ENCODE measurements around the gene NAPB.
"Not testable (repeated sequence)": the region's sequence is repeated elsewhere in the genome, so short reads cannot be mapped to it uniquely, and the experiment has no call there.

The NAPB gene

GRCh38 chr20:23420943-23421931 is at the start of gene NAPB:
Gene NAPB, minus strand, starts transcription at chr20:23421488. Its CDS starts 86 bp downstream, at chr20:23421402.
- no peaks in the 10 kb centered on the region for H3K36me3 Mint-ChIP-seq
- peak within 1 kb of the TSS; percentile 88 for H3K4me3 Mint-ChIP-seq
- peak within 1 kb of the TSS; percentile 63 for H3K27ac Mint-ChIP-seq
- peaks cover 8% of the 10 kb centered on the region for H3K27me3 Mint-ChIP-seq
- peak; percentile 99 for ATAC-seq
- H3K9me3 Mint-ChIP-seq, result no peaks in the 10 kb centered on the region
- H3K4me1 Mint-ChIP-seq, result peaks cover 17% of the 10 kb centered on the region

GRCh38 chr20:23466961-23467360 is 45.7 kb upstream of the NAPB start:
- not testable (repeated sequence) for H3K4me1 Mint-ChIP-seq, H3K4me3 Mint-ChIP-seq, ATAC-seq, H3K27ac Mint-ChIP-seq, H3K36me3 Mint-ChIP-seq
- Mint-ChIP-seq H3K9me3 (peaks cover 11% of the 10 kb centered on the region), H3K27me3 (peaks cover 15% of the 10 kb centered on the region)

- no peaks in the 10 kb centered on the region for H3K36me3 Mint-ChIP-seq
- no peak overlapping the region for H3K27ac Mint-ChIP-seq
- no peaks in the 10 kb centered on the region for H3K4me1 Mint-ChIP-seq
- no peak overlapping the region for H3K4me3 Mint-ChIP-seq
- no peak for ATAC-seq
- H3K9me3 Mint-ChIP-seq, result peaks cover 4% of the 10 kb centered on the region
- H3K27me3 Mint-ChIP-seq, result peaks cover 47% of the 10 kb centered on the region
These were observed 39.9 kb upstream of the NAPB start for GRCh38 chr20:23461180-23461579.

GRCh38 chr20:23459461-23460150 is 38.3 kb upstream of the NAPB start:
- no peak for ATAC-seq
- Mint-ChIP-seq H3K27me3 (peaks cover 49% of the 10 kb centered on the region), H3K27ac (no peak overlapping the region), H3K9me3 (no peaks in the 10 kb centered on the region), H3K4me1 (no peaks in the 10 kb centered on the region), H3K36me3 (no peaks in the 10 kb centered on the region), H3K4me3 (no peak overlapping the region)

- Mint-ChIP-seq H3K27me3 (peaks cover 46% of the 10 kb centered on the region), H3K27ac (no peak overlapping the region), H3K4me1 (no peaks in the 10 kb centered on the region), H3K36me3 (no peaks in the 10 kb centered on the region), H3K9me3 (no peaks in the 10 kb centered on the region), H3K4me3 (no peak overlapping the region)
- no peak for ATAC-seq
These were observed 35.6 kb upstream of the NAPB start for GRCh38 chr20:23456873-23457272.

GRCh38 chr20:23456409-23456808 is 35.1 kb upstream of the NAPB start:
- peaks cover 41% of the 10 kb centered on the region for H3K27me3 Mint-ChIP-seq
- no peak overlapping the region for H3K4me3 Mint-ChIP-seq
- no peaks in the 10 kb centered on the region for H3K9me3 Mint-ChIP-seq
- no peaks in the 10 kb centered on the region for H3K4me1 Mint-ChIP-seq
- ATAC-seq, result no peak
- no peak overlapping the region for H3K27ac Mint-ChIP-seq
- no peaks in the 10 kb centered on the region for H3K36me3 Mint-ChIP-seq

- Mint-ChIP-seq H3K27me3 (peaks cover 45% of the 10 kb centered on the region), H3K36me3 (no peaks in the 10 kb centered on the region), H3K27ac (no peak overlapping the region), H3K4me1 (no peaks in the 10 kb centered on the region), H3K4me3 (no peak overlapping the region), H3K9me3 (no peaks in the 10 kb centered on the region)
- ATAC-seq, result no peak
These were observed 34.4 kb upstream of the NAPB start for GRCh38 chr20:23455639-23456038.

GRCh38 chr20:23454816-23455215 is 33.5 kb upstream of the NAPB start:
- no peak for ATAC-seq
- no peaks in the 10 kb centered on the region for H3K36me3 Mint-ChIP-seq
- H3K27ac Mint-ChIP-seq, result no peak overlapping the region

GRCh38 chr20:23453549-23454543 is 32.6 kb upstream of the NAPB start:
- no peak overlapping the region for H3K27ac Mint-ChIP-seq
- H3K27me3 Mint-ChIP-seq, result peaks cover 35% of the 10 kb centered on the region
- no peaks in the 10 kb centered on the region for H3K36me3 Mint-ChIP-seq
- no peak overlapping the region for H3K4me3 Mint-ChIP-seq
- no peaks in the 10 kb centered on the region for H3K4me1 Mint-ChIP-seq
- no peak for ATAC-seq
- H3K9me3 Mint-ChIP-seq, result no peaks in the 10 kb centered on the region

More at GRCh38 chr20:23454816-23455215, 33.5 kb upstream of the NAPB start:
- Mint-ChIP-seq H3K27me3 (peaks cover 44% of the 10 kb centered on the region), H3K9me3 (no peaks in the 10 kb centered on the region), H3K4me3 (no peak overlapping the region), H3K4me1 (no peaks in the 10 kb centered on the region)

- H3K36me3 Mint-ChIP-seq, result no peaks in the 10 kb centered on the region
- H3K27ac Mint-ChIP-seq, result no peak within 1 kb of the TSS
- H3K4me1 Mint-ChIP-seq, result no peaks in the 10 kb centered on the region
- no peak for ATAC-seq
- no peaks in the 10 kb centered on the region for H3K9me3 Mint-ChIP-seq
- H3K27me3 Mint-ChIP-seq, result peaks cover 32% of the 10 kb centered on the region
- no peak within 1 kb of the TSS for H3K4me3 Mint-ChIP-seq
These were observed 31.5 kb upstream of the NAPB start, which contains the start of gene CST11 for GRCh38 chr20:23452776-23453175. Gene CST11, minus strand, starts transcription at chr20:23452876. Its CDS starts 65 bp downstream, at chr20:23452811.

GRCh38 chr20:23451956-23452487 is 30.7 kb upstream of the NAPB start:
- Mint-ChIP-seq H3K4me1 (no peaks in the 10 kb centered on the region), H3K27ac (no peak overlapping the region), H3K27me3 (peaks cover 25% of the 10 kb centered on the region), H3K9me3 (no peaks in the 10 kb centered on the region), H3K4me3 (no peak overlapping the region), H3K36me3 (no peaks in the 10 kb centered on the region)
- ATAC-seq, result no peak

GRCh38 chr20:23450877-23451276 is 29.6 kb upstream of the NAPB start:
- H3K27ac Mint-ChIP-seq, result no peak overlapping the region

GRCh38 chr20:23449421-23449820 is 28.1 kb upstream of the NAPB start:
- Mint-ChIP-seq H3K27me3 (peaks cover 9% of the 10 kb centered on the region), H3K27ac (no peak overlapping the region), H3K4me3 (no peak overlapping the region), H3K9me3 (no peaks in the 10 kb centered on the region), H3K36me3 (no peaks in the 10 kb centered on the region), H3K4me1 (no peaks in the 10 kb centered on the region)
- no peak for ATAC-seq

More at GRCh38 chr20:23450877-23451276, 29.6 kb upstream of the NAPB start:
- Mint-ChIP-seq H3K9me3 (no peaks in the 10 kb centered on the region), H3K27me3 (peaks cover 13% of the 10 kb centered on the region), H3K4me1 (no peaks in the 10 kb centered on the region), H3K4me3 (no peak overlapping the region), H3K36me3 (no peaks in the 10 kb centered on the region)
- no peak for ATAC-seq

GRCh38 chr20:23448167-23448566 is 26.9 kb upstream of the NAPB start:
- ATAC-seq, result no peak
- H3K36me3 Mint-ChIP-seq, result no peaks in the 10 kb centered on the region
- peaks cover 9% of the 10 kb centered on the region for H3K27me3 Mint-ChIP-seq
- no peak overlapping the region for H3K27ac Mint-ChIP-seq
- no peaks in the 10 kb centered on the region for H3K4me1 Mint-ChIP-seq
- no peak overlapping the region for H3K4me3 Mint-ChIP-seq
- no peaks in the 10 kb centered on the region for H3K9me3 Mint-ChIP-seq

Data from stimulated activated memory B cell treated with anti-CD40 and anti-IgM and Interleukin-4, amounts not matched to agents 10 μg/mL and 1 μg/mL and 100 μg/mL, for 72 hours (primary cell).